T-helper 1 cell treated with Interleukin-12 subunit alpha and Interleukin-12 subunit beta and Interleukin-4 antibody, amounts not matched to agents 30 ng/mL and 1 ng/mL, for 36 hours (primary cell): ENCODE measurements around the gene TTC27. TPM values are rescaled to one million over a fixed set of nuclear protein-coding genes. Genes with fewer than 3 reads are reported as not detected.
"Not testable (repeated sequence)": the region's sequence is repeated elsewhere in the genome, so short reads cannot be mapped to it uniquely, and the experiment has no call there.

ENCODE experiments used
- intact Hi-C: fragments of 100-400 bp; cut with micrococcal nuclease; formaldehyde crosslinking; loops from one replicate; pipeline ENCODE4 v1.15.1; 2024
- total RNA-seq: library from RNA; stranded (reverse); gene quantifications from 2 replicates; pipeline ENCODE4 v1.2.3, GENCODE V29; 2022

TTC27 gene
- 23.3 and 28.7 TPM in 2 replicates for total RNA-seq

- intact Hi-C loops, result loop anchor here (1.0 to 5.0 kb wide), 14 partner anchors 36 to 971 kb away; partner anchors contain the start of genes BIRC6, DPY30, FAM98A and LTBP1
Observed at GRCh38 chr2:32627814-32628579, at the start of gene TTC27. Gene TTC27 (plus strand): TSS chr2:32628050. CDS start chr2:32628293, 243 bp downstream.

- intact Hi-C loops, result loop anchor here (1.0 to 2.0 kb wide), 3 partner anchors 36 to 887 kb away; partner anchors contain the start of gene TTC27
Observed at GRCh38 chr2:32591669-32592463, 36.0 kb upstream of the TTC27 start.

- intact Hi-C loops, result no loop called here
Observed at GRCh38 chr2:32594573-32594972, 33.3 kb upstream of the TTC27 start.

GRCh38 chr2:32611366-32611765 lies 16.5 kb upstream of the TTC27 start:
- intact Hi-C loops, result no loop called here

GRCh38 chr2:32611771-32612170 lies 16.1 kb upstream of the TTC27 start:
- intact Hi-C loops, result no loop called here

- intact Hi-C loops, result no loop called here
Observed at GRCh38 chr2:32614084-32614483, 13.8 kb upstream of the TTC27 start.

GRCh38 chr2:32617599-32618189 lies 10.2 kb upstream of the TTC27 start:
- intact Hi-C loops, result no loop called here

- intact Hi-C loops, result no loop called here
Observed at GRCh38 chr2:32622570-32623310, 5.1 kb upstream of the TTC27 start.

- intact Hi-C loops, result no loop called here
Observed at GRCh38 chr2:32623311-32623706, 4.5 kb upstream of the TTC27 start.

- intact Hi-C loops, result loop anchor here (5.0 kb wide), 2 partner anchors 53 to 957 kb away; no protein-coding TSS in a partner anchor
Observed at GRCh38 chr2:32624812-32625211, 3.0 kb upstream of the TTC27 start.

- intact Hi-C loops, result loop anchor here (1.0 to 5.0 kb wide), 4 partner anchors 54 to 956 kb away; partner anchors contain the start of gene LTBP1
Observed at GRCh38 chr2:32626639-32627221, 1.1 kb upstream of the TTC27 start.

GRCh38 chr2:32627441-32627813 lies 423 bp upstream of the TTC27 start:
- intact Hi-C loops, result loop anchor here (1.0 to 5.0 kb wide), 4 partner anchors 55 to 955 kb away; partner anchors contain the start of gene LTBP1

- intact Hi-C loops, result no loop called here
Observed at GRCh38 chr2:32632089-32632488, 4.2 kb downstream of the TTC27 start.

GRCh38 chr2:32633040-32633439 lies 5.2 kb downstream of the TTC27 start:
- intact Hi-C loops, result no loop called here

- intact Hi-C loops, result not testable (repeated sequence)
Observed at GRCh38 chr2:32638548-32638947, 10.7 kb downstream of the TTC27 start.

GRCh38 chr2:32641180-32641579 lies 13.3 kb downstream of the TTC27 start:
- intact Hi-C loops, result no loop called here

GRCh38 chr2:32647180-32647651 lies 19.4 kb downstream of the TTC27 start:
- intact Hi-C loops, result no loop called here

- intact Hi-C loops, result no loop called here
Observed at GRCh38 chr2:32652555-32653209, 24.8 kb downstream of the TTC27 start.

- intact Hi-C loops, result no loop called here
Observed at GRCh38 chr2:32656069-32656468, 28.2 kb downstream of the TTC27 start.

GRCh38 chr2:32663864-32664263 lies 36.0 kb downstream of the TTC27 start:
- intact Hi-C loops, result no loop called here
